ENCODE measurements around the gene RRAD.
"Not testable (repeated sequence)": the region's sequence is repeated elsewhere in the genome, so short reads cannot be mapped to it uniquely, and the experiment has no call there.

The RRAD gene, protein sequence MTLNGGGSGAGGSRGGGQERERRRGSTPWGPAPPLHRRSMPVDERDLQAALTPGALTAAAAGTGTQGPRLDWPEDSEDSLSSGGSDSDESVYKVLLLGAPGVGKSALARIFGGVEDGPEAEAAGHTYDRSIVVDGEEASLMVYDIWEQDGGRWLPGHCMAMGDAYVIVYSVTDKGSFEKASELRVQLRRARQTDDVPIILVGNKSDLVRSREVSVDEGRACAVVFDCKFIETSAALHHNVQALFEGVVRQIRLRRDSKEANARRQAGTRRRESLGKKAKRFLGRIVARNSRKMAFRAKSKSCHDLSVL

DNA sequence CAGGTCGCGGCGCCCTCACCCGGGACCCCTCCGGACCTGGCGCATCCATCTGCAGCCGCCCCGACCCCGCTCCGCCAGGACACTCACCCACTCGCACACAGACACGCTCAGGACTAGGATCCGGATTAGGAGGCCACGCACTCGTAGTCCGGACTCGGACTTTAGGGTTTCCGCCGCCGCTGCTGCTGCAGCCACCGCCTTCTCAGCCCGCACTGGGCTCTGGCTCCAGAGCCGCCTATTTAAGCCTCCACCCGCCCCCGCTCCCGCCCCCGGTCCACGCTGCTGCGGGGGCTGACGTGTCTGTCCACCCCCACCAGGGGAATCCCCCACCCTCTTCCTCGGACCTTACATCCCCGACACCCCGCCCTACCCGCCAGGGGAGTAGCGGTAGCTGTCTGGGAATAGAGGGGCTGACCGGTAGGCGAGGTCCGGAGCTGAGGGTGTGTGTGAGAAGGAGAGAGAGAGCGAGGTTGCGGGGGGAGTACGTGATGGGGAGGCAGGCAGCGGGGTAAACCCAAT lies at the start of gene RRAD:
Gene RRAD (minus strand): TSS at position 214 of the 519 bp plus-strand sequence. CDS start 356 bp downstream, outside the sequence.
- DNase-seq (ENCODE audit: low read depth in 2 of 2): no peak

DNA sequence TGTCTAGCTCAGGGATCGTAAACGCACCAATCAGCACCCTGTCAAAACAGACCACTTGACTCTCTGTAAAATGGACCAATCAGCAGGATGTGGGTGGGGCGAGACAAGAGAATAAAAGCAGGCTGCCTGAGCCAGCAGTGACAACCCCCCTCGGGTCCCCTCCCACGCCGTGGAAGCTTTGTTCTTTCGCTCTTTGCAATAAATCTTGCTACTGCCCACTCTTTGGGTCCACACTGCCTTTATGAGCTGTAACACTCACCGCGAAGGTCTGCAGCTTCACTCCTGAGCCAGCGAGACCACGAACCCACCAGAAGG lies 49.6 kb upstream of the RRAD start:
- peak; percentile 23 to 63 for DNase-seq (ENCODE audit: low read depth in 2 of 2)

DNA sequence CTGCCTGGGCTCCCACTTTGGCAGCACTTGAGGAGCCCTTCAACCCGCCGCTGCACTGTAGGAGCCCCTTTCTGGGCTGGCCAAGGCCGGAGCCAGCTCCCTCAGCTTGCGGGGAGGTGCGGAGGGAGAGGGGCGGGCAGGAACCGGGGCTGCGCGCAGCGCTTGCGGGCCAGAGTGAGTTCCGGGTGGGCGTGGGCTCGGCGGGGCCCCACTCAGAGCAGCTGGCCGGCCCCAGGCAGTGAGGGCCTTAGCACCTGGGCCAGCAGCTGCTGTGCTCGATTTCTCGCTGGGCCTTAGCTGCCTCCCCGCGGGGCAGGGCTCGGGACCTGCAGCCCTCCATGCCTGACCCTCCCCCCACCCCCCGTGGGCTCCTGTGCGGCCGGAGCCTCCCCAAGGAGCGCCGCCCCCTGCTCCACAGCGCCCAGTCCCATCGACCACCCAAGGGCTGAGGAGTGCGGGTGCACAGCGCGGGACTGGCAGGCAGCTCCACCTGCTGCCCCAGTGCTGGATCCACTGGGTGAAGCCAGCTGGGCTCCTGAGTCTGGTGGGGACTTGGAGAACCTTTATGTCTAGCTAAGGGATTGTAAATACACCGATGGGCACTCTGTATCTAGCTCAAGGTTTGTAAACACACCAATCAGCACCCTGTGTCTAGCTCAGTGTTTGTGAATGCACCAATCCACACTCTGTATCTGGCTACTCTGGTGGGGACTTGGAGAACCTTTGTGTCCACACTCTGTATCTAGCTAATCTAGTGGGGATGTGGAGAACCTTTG lies 49.0 kb upstream of the RRAD start:
- DNase-seq (ENCODE audit: low read depth in 2 of 2): not testable (repeated sequence)

DNA sequence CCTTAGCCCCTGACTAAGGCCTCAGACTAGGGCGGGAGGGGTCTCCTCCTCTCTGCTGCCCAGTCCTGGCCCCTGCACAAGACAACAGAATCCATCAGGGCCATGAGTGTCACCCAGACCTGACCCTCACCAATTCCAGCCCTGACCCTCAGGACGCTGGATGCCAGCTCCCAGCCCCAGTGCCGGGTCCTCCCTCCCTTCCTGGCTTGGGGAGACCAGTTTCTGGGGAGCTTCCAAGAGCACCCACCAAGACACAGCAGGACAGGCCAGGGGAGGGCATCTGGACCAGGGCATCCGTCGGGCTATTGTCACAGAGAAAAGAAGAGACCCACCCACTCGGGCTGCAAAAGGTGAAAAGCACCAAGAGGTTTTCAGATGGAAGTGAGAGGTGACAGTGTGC lies 48.4 kb upstream of the RRAD start:
- DNase-seq (ENCODE audit: low read depth in 2 of 2): no peak

DNA sequence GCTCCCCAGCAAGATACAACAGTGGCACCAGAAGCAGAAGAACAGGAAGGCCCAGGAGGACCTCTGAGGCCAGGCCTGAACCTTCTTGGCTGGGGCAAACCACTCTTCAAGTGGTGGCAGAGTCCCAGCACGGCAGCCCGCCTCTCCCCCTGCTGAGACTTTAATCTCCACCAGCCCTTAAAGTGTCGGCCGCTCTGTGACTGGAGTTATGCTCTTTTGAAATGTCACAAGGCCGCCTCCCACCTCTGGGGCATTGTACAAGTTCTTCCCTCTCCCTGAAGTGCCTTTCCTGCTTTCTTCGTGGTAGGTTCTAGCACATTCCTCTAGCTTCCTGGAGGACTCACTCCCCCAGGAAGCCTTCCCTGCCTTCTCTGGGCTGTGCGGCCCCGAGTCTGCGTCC lies 47.6 kb upstream of the RRAD start:
- DNase-seq (ENCODE audit: low read depth in 2 of 2): no peak

DNA sequence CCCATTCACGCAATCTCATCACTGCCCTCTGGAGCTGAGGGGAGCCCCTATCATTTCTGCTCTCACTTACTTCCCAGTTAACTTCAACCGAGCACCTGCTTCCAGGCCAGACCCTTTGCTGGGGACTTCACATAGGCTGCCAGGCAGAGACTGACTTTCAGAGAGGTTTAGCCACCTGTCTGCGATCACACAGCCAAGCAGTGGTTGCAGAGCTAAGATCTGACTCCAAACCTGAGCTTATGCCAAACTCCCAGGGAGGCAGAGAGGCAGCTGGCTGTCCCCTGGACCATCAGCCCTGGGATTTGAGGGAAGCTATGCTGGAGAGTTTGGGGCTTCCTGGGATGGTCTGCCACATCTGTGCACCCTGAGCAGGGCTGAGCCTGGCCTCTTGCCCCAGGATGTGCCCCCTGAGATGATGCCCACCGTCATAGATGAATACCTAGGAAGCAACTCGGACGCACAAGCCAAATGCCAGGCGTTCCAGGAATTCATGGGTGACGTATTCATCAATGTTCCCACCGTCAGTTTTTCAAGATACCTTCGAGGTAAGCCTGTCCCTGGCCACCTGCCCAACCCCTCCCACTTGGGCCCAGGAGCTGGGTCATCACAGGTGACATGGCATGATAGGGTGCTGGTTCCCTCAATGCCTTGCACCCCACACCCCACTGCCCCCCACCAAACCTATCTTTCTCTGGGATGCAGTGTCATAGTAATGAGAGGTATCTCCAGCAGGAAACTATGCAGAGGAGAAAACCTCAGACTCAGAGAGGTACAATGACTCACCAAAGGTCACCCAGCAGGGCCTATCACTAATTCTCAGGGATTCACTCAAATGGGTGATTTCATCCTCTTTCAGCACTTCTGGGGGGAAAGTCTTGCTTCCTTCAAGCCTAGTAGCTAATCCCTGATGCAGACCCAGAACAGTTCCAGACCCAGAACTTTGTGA lies 45.7 kb upstream of the RRAD start:
- DNase-seq (ENCODE audit: low read depth in 2 of 2): no peak

DNA sequence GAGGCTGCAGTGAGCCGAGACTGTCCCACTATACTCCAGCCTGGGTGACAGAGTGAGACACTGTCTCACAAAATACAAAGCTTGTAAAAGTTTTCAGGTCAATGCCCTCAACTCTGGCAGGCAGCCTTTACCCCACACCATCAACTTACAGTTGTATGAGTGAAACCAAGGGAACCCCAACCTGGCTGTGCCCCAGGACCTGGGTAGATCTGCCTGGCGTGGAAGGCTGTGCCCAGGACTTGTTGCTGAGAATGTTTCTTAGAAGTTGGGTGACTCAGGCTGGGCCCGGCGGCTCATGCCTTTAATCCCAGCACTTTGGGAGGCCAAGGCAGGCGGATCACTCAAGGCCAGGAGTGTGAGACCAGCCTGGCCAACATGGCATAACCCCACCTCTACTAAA lies 43.5 kb upstream of the RRAD start:
- no peak for DNase-seq (ENCODE audit: low read depth in 2 of 2)

DNA sequence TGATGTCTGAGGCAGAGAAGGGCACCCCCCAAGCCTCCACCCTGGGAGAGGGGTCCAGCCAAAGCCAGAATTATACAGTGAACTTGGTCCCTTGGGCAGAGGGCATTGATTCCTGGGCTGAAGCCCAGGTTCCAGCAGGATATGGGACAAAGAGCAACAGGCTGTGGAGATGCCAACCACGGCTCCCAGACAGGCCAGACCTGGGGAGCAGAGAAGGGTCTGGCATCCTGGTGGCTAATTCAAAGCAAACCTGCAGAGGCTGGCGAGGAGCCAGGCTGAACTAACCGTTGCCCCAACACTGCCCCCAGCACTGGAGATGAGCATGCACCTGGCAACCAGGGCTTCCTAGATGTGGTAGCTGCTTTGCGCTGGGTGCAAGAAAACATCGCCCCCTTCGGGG lies 38.7 kb upstream of the RRAD start:
- DNase-seq (ENCODE audit: low read depth in 2 of 2): no peak

DNA sequence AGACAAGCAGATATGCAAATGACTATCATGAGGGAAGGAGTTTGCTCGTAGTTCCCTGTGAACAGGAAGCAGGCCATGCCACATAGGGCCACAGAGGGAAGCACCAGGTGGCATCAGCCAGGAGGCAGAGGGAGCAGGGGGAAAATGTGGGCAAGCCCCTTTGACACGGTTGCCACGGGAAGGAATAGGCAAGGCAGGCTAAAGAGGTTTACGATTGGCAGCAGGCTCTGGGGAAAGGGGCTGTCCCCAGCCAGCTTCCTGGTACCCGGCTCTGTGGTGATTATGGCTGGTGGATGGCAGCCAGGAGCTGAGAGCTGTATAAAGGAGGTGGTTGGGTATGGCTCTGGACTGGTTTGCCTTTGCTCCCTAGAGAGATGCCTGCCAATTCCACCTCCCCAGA lies 36.6 kb upstream of the RRAD start:
- no peak for DNase-seq (ENCODE audit: low read depth in 2 of 2)

DNA sequence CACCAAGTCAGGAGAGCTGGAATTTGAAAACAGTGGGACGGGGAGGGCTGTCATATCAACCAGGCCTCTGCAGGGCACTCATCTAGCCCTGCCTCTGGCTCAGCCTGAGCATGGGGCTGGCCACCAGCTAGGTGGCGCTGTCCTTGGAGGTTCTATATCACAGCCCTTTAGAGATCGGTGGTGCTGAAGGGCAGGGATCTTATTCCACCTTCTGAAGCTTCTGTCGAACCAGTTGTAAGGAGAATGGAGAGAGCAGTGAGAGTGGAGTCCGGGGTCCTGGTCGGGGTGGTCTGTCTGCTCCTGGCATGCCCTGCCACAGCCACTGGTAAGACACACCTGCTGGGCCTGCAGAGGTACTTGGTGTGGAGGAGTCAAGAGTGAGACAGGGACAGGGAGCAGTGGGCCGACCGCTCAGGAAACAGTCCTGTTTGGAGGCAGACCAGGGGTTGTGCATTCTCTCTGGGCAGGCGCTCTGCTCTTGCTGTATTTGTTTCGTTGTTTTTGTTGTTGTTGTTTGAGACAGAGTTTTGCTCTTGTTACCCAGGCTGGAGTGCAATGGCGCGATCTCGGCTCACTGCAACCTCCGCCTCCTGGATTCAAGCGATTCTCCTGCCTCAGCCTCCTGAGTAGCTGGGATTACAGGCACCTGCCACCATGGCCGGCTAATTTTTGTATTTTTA lies 35.9 kb upstream of the RRAD start, which contains the start of gene CES3:
Gene CES3 (plus strand): TSS at position 202 of the 680 bp plus-strand sequence. CDS start 42 bp downstream, at position 244.
- peak; percentile 44 to 67 for DNase-seq (ENCODE audit: low read depth in 2 of 2)

DNA sequence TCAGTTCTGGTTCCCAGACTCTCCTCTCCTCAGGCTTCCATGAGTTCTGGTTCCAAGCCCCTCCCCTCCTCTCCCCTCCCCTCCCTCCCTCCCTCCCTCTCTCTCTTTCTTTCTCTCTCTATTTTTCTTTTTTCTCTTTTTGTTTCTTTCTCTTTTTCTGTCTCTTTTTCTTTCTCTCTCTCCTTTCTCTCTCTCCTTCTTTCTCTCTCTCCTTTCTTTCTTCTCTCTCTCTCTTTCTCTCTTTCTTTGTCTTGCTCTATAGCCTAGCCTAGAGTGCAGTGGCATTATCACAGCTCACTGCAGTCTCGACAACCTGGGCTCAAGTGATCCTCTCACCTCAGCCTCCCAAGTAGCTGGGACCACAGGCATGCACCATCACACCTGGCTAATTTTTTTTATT lies 34.9 kb upstream of the RRAD start:
- DNase-seq (ENCODE audit: low read depth in 2 of 2): no peak

DNA sequence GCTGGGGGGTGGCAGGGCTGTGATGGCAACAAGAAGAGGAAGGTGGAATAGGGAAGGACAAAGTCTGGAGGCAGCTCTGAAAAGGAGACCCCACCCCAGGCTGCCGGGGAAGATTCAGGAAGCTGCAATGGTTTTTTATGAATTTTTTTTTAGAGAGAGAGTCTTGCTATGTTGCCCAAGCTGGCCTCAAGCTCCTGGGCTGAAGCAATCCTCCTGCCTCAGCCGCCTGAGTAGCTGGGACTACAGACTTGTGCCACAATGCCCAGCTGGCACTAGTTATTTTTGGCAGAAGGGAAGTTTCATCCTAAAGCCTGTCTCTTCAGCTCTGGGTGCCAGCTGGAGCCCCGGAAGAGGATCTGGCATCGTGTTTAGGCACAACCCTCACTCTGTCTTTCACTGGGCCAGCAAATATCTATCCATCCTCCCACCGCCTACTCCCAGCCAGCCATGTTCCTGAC lies 34.4 kb upstream of the RRAD start:
- DNase-seq (ENCODE audit: low read depth in 2 of 2): no peak

DNA sequence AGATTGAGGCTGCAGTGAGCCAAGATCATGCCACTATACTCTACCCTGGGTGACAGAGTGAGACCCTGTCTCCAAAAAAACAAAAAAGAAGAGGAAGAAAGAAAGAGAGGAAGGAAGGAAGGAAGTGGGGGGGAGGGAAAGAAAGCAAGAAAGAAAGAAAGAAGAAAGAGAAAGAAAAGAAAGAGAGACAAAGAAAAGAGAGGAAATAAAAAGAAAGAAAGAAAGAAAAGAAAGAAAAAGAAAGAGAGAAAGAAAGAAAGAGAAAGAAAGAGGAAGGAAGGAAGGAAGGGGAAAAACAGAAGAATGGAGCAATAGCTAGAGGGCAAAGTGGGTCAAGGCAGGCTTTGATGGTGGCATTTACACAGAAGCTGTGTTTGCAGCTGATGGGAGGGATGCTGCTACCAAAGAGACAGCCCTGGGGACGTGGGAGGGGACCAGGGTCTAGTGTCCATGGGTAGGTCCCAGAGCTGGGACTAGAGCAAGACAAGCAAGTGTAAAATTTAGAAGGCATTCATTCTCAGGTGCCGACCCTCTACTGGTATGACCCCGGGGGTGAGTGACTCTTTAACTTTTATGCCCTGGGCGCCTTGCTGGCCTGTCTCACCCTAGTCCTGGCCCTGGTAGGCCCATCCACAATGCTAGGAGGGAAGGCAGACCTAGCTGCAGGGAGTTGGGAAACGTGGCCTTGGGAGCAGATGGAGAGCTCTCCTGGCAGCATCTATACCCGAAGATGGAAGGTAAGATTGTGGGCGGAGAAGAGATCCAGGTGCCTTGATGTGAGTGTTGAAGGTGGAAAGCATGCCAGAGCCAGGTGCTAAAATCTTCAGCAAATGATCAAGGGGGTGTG lies 33.7 kb upstream of the RRAD start:
- DNase-seq (ENCODE audit: low read depth in 2 of 2): no peak

DNA sequence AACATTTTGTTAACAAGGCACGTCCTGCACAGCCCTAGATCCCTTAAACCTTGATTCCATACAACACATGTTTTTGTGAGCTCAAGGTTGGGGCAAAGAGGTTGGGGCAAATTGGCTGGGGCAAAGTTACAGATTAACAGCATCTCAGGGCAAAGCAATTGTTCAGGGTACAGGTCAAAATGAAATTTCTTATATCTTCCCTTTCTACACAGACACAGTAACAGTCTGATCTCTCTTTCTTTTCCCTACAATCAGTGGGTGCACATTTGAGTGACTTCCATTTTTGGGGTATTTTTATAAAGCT lies 30.8 kb upstream of the RRAD start:
- not testable (repeated sequence) for DNase-seq (ENCODE audit: low read depth in 2 of 2)

DNA sequence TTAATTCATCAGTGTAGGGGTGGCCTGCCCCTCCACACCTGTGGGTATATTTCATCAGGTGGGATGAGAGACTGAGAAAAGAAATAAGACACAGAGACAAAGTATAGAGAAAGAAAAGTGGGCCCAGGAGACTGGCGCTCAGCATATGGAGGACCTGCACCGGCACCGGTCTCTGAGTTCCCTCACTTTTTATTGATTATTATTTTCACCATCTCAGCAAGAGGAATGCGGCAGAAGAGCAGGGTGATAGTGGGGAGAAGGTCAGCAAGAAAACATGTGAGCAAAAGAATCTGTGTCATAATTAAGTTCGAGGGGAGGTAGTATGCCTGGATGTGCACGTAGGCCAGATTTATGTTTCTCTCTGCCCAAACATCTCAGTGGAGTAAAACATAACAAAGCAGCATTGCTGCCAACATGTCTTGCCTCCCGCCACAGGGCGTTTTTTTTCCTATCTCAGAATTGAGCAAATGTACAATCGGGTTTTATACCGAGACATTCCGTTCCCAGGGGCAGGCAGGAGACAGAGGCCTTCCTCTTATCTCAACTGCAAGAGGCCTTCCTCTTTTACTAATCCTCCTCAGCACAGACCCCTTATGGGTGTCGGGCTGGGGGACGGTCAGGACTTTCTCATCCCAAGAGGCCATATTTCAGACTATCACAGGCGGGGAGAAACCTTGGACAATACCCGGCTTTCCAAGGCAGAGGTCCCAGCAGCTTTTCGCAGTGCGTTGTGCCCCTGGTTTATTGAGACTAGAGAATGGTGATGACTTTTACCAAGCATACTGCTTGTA lies 30.2 kb upstream of the RRAD start:
- DNase-seq (ENCODE audit: low read depth in 2 of 2): not testable (repeated sequence)

DNA sequence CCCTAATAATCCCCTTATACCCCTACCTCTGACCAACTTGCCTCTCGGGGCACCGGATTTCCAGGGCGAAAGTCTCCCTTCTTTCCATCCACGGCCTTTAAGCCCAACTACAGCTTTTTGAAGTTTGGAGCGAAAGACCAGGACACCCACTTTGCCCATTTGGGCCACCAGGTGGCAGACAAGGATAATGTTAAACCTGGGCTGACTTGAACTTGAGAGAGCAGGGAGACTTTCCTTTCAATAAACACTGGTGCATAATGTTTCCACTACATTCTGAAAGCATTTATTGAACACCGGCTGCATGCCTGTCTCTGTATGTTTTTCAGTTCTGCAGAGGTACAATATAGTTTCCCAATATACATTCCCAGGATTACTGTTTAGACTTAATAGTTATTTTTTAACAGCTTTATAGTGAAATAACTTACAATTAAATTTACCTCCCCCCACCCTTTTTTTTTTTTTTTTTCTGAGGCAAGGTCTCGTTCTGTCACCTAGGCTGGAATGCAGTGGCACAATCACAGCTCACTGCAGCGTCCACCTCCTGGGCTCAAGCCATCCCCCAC lies 28.8 kb upstream of the RRAD start:
- peak; percentile 55 to 70 for DNase-seq (ENCODE audit: low read depth in 2 of 2)

DNA sequence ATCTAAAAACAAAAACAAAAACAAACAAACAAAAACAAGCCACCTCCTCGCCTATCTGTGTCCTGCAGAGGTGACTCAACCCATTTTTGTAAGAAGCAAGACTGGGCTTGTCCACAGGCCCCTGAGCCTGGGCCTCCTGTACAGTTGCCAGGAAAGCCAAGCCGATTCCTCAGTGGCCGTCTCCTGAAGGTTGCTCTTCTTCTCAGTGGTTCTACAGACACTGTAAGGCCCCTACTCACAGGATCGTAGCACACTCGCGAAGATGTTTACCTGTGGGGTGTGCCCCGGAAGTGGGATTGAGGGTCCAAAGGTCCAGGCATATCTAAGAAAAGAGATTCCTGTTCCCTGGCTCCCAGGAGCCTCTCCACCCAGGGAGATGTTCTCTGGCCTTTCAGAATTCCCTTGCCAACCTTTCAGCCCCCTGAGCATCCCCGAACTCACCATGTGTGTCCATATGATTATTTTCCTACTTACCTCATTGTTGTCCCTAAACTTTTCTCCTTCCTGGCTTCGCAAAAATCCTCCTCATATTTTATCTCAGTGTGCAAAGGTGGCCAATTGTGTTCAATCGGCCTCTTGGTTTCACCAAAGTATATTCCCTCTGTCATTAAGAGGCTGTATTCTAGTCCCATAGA lies 28.2 kb upstream of the RRAD start:
- DNase-seq (ENCODE audit: low read depth in 2 of 2): no peak

DNA sequence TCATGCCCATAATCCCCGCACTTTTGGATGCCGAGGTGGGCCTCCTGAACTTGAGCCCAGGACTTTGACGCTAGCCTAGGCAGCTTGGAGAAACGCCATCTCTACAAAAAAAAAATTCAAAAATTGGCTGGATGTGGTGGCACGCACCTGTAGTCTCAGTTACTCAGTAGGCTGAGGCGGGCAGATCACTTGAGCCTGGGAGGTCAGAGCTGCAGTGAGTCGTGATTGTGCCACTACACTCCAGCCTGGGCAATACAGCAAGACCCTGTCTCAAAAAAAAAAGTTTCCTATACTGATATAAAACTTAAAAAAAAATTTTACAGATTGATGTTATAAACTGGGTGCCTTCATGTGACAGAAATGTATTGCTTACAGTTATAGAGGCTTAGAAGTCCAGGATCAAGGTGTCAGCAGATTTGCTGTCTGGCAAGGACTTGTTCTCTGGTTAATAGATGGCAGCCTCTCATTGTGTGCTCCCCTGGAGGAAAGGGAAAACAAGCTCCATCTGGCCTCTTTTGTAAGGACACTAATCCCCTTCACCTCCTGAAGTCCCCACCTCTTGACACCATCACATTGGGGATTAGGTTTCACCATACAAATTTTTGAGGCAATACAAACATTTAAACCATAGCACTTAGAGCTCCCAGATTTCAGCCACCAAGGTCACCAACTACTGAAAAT lies 27.2 kb upstream of the RRAD start:
- no peak for DNase-seq (ENCODE audit: low read depth in 2 of 2)

Measured in stimulated activated CD8-positive, alpha-beta memory T cell treated with anti-CD3 and anti-CD28 coated beads, Interleukin-2, amount 100 ng/mL, for 48 hours (primary cell).